ENCODE measurements around the gene ARSB.
"Not testable (repeated sequence)": the region's sequence is repeated elsewhere in the genome, so short reads cannot be mapped to it uniquely, and the experiment has no call there.

Gene ARSB

DNA sequence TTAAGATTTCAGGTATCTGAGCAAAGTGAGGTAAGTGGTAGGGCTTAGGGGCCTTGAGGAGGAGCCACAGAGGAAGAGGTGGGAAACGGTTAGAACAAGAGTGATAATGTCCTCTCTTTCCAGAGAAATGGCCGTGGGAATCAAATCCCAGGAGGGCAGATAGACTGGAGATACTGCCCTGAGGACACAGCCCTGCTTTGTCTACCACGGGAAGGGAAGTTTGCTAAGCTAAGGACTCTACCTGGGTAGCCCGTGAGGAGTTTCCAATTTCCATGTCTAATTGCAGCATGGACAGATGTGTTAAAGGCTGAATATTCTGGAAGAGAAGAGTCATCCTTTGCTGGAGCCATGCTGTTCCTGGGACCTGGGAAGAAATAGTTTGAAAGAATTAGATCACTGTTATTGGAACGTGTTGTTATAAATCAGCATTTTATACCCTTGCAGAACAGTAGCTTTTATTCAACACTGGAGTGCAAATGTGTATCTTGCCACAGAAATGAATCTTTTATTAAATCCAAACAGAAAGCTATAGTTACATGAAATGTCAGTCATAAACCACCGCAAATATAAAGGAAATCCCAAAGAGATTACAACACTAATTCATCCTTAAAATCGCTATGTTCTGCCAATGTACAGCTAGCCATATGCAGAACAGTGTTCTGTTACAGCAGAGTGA lies 203.4 kb downstream of the ARSB start:
- no peak for DNase-seq (ENCODE audit: low read depth in 2 of 2, low spot score in 1 of 2)

GRCh38 chr5:78779771-78780616 lies 205.1 kb downstream of the ARSB start:
- DNase-seq (ENCODE audit: low read depth in 2 of 2, low spot score in 1 of 2), result no peak

DNA sequence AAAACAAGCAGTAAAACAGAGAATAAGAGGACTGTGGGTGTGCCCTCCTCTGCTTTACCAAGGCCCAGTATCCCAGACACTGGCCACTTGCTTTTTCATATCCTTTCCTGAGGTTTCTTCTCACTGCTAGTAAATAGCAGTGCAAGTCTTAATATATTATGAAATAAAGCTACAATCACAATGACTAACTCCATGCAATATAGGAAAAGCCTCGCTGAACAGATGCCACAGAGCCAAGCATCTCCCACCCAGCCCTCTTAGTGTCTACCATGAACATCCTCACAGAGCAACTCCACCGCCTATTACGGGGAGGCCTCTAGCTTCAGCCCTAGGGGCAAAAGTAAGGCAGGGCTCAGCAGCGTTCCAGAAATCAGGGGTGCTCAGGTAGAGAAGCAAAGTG lies 205.8 kb downstream of the ARSB start:
- DNase-seq (ENCODE audit: low read depth in 2 of 2, low spot score in 1 of 2), result no peak

DNA sequence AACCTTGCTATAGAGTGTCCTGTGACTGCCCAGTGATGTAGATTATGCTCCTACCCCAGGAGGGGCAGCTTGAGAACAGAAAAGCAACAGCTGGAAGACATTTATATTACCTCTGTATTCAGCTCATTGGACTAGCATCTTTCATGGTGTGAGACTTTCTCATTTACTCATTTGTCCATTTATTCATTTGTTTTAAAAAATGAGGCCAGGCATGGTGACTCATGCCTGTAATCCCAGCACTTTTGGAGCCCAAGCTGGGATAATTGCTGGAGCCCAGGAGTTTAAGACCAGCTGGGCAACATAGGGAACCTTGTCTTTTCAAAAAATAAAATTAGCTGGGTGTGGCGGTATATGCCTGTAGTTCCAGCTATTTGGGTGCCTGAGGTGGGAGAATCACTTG lies 206.6 kb downstream of the ARSB start:
- DNase-seq (ENCODE audit: low read depth in 2 of 2, low spot score in 1 of 2), result no peak

DNA sequence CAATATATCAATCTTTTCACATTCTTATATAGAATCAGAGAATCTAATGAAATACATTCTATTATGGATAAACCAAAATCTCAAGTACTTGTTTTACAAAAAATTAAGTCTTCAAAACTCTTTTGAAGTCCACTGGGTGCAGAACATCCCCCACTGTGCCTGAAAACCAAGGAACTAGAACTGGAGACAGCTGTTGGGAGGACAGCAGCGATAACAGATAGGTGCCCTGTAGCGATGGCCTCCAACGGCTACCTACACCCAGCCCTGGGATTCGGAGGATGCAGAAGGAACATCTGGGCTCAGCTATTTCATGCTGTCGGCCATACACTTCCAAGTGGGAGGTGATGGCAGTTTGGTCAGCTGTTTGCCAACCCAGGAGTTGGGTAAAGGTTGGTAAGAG lies 207.2 kb downstream of the ARSB start:
- no peak for DNase-seq (ENCODE audit: low read depth in 2 of 2, low spot score in 1 of 2)

GRCh38 chr5:78776637-78777036 lies 208.5 kb downstream of the ARSB start:
- no peak for DNase-seq (ENCODE audit: low read depth in 2 of 2, low spot score in 1 of 2)

- no peak for DNase-seq (ENCODE audit: low read depth in 2 of 2, low spot score in 1 of 2)
Measured at GRCh38 chr5:78773655-78774054, 211.5 kb downstream of the ARSB start.

- no peak for DNase-seq (ENCODE audit: low read depth in 2 of 2, low spot score in 1 of 2)
Measured at GRCh38 chr5:78771260-78772205, 213.6 kb downstream of the ARSB start.

GRCh38 chr5:78768781-78769380 lies 216.2 kb downstream of the ARSB start:
- no peak for DNase-seq (ENCODE audit: low read depth in 2 of 2, low spot score in 1 of 2)

DNA sequence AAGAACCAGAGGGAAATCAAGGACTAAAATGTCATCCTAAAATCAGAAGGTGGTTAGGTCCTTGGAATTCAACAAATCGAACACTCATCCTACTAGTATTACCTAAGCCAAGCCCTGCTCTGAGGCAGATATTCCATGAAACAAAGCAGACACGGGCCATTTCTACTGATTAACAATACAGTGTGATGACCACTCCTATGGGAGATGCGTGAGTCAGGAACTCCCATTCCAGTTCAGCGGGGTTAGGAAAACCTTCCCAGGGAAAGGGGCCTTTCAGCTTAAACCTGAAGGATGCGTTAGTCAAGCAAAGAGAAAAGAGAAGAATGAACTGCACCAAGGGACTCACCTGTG lies 218.7 kb downstream of the ARSB start:
- DNase-seq (ENCODE audit: low read depth in 2 of 2, low spot score in 1 of 2), result no peak

DNA sequence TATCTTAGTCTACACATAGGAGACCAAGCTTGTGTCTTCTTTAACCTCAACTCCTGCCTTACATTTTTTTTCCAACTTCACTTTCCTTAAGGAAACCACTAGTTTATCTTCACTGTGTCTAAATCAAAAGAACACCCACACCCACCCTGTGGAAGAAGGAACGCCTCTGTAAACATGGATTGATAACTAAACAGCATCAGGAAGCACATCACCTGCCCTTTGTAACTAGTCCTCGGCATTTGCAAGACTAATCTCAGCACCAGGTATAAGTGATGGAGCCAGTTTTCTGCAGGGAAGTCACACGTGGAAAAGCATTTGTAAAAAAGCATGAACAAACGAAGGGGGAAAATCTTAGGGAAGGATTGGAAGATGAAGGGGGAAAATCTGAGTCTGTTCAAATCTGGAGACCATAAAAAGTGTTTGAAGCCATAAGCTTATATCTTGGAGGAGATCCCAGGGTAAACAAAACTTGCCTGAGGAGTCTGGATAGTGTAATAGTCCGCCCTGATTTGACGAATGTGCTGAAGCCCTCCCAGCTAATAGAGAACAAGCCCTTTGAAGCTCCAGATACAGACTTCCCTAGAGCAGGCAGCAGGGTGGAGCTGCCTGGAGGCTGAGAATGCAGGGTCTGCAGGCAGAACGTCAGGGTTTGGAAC lies 219.2 kb downstream of the ARSB start:
- no peak for DNase-seq (ENCODE audit: low read depth in 2 of 2, low spot score in 1 of 2)

GRCh38 chr5:78765116-78765515 lies 220.0 kb downstream of the ARSB start:
- DNase-seq (ENCODE audit: low read depth in 2 of 2, low spot score in 1 of 2), result no peak

DNA sequence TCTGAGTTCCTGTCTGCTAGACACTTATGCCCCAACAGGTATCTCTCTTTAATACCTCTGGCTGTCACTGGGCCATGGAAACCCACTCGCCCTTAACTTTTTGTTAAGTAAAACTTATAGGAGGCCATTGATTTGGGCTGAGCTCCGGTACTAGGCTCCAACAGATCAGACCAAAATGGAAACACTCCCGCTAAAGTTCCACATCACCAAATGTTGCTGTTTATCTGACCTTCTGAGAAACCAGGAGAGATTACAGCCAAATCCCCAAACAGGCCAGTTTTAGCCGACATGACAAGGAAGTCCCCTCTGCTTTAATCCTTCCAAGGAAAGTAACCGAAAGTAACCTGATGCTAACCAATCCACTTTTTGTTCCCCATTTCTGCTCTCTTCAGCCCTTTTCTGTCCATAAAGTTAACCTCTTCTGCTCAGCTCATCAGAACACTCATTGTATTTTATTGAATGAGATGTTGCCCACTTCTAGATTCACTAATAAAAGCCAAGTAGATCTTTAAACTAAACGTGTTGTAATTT lies 221.4 kb downstream of the ARSB start:
- DNase-seq (ENCODE audit: low read depth in 2 of 2, low spot score in 1 of 2), result no peak

DNA sequence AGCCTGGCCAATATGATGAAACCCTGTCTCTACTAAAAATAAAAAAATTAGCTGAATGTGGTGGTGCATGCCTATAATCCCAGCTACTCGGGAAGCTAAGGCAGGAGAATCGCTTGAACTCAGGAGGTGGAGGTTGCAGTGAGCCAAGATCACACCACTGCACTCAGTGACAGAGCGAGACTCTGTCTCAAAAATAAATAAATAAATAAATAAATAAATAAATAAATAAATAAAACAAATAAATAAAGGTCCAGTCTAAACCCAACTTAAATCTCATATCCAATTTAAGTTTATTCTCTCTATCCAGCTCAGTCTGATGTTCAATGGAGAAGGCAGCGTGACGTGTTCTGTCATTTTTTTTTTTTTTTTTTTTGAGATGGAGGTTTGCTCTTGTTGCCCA lies 222.4 kb downstream of the ARSB start:
- DNase-seq (ENCODE audit: low read depth in 2 of 2, low spot score in 1 of 2), result not testable (repeated sequence)

- DNase-seq (ENCODE audit: low read depth in 2 of 2, low spot score in 1 of 2), result no peak
Measured at GRCh38 chr5:78761840-78762239, 223.3 kb downstream of the ARSB start.

GRCh38 chr5:78760770-78761169 lies 224.3 kb downstream of the ARSB start:
- DNase-seq (ENCODE audit: low read depth in 2 of 2, low spot score in 1 of 2), result no peak

DNA sequence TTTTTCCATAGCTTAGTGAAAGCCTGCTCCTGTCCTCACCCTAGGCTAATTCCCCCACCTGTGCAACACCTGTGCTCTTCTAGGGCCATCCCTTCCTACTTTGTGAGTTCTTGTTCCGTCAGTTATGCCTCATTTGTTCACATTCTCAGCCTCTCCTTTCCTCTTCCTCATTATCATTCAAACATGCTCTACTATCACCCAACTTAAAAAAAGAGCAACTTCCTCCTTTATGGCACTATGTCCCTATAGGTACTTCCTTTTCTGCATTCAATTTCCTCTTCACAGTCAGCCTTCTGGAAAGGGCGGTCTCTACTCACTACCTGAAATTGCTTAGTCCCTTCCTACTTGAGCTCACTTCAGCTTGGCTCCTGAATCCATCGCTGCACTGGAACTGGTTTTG lies 224.7 kb downstream of the ARSB start:
- no peak for DNase-seq (ENCODE audit: low read depth in 2 of 2, low spot score in 1 of 2)

DNA sequence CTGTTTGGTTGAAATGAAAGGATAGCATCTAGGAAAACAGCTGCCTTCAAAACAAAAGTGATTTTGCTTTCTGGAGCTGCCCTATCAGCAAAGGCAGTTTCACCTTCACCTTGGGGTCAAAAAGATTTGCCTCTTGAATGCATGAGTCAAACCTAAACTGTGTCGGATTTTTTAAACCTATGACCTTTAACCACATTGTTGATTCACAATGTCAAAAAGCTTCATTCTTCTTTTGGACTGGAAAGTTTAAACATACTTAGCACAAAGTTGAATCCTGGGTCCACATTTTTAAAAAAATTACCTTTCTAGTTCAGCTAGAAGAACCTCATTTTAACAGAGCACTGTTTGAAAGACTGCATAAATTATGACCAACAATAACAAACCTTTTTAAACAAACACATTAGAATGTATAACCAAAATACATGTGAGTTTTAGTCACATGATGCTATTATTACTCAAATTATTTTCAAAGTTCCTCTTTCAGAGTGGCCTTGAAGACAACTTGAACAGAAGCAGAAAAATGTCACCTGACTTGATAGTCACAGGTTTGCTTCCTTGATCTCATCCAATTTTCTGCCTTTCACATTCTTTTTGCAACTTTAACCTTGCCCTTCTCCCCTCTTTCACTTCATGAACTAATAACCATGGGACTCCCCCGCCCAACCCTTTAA lies 226.8 kb downstream of the ARSB start:
- no peak for DNase-seq (ENCODE audit: low read depth in 2 of 2, low spot score in 1 of 2)

DNA sequence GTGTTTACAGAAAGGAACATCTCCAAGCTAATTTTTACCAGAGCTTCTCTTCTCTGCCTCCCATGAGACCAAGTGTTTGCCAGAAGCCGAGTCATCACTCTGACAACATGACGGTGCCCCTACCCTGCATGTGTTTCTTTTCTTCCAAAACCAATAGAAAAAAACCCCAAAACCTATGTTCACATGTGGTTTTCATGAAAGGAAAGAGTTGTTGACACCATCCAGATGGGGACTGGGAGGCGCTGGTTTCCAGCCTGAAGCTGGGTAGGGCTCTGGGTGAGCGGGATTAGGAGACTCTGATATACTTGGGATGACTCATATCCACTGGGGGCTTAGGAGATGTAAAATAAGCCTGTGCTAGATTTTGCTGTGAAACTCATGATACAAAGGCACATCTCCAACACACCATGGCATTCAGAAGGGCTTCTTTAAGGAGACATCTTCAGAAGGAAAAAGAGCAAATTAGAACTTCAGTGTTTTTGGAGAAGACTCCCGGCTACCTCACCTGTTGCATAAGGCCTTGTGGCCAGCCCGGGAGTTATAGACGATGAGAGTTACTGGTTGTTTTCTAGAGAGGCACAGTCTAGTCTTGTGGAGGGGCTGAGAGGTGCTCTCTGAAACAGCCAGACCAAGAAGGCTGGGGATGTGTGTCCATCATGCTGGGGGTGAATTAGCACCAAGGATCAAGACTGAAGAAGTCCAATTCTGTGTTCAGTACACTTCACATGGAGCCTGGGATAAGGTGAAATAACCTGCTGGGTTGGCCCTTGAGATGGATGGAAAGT lies 227.6 kb downstream of the ARSB start:
- DNase-seq (ENCODE audit: low read depth in 2 of 2, low spot score in 1 of 2), result no peak
